ENCODE measurements around the gene PRKACA.

PRKACA gene

DNA sequence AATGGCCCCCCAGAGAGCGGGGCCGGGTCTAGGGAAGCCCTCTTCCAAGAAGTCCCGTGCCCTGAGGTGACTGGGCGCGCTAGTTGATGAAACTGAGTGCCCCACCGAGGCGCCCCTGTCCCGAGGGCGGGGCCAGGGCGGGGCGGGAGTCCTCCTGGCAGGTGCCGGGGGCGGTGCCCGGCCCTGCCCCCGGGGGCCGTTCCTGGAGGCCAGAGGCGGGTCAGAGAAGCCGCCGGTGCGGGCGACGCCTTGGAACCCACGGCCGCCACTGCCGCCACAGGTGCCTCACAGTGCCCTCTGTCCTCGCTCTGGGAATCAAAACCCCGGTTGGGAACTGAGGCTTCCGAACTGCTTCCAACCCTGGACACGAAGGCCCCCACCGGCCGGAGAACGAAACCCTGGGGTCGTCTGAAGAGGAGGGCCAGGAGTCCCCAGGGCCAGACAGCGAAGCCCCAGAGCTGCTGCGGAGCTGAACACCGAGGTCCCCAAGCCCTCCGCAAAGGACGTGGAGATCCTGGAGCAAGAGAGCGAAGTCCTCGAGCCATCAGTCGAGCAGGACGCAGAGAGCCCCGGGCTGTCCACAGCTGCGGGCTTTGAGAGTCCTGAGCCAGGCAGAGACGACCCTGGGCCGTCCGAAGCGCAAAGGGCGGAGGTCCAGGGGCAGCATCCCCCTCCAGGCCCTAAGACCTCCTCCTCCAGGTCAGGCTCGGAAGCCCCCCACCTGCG lies 44.9 kb downstream of the PRKACA start, which contains the start of gene MISP3:
TSS of gene MISP3 (plus strand) at position 252 of the 726 bp plus-strand sequence. CDS start 524 bp downstream, outside the sequence.
- TF ChIP-seq TAF1 (IDR thresholded peaks at IDR 0.05; ENCODE audit: borderline replicate concordance, low read depth, low read length) = no peak
- no peak for TF ChIP-seq POLR2A (IDR thresholded peaks at IDR 0.05; ENCODE audit: low read depth, low read length)
- no peak for TF ChIP-seq POLR2AphosphoS5 (IDR thresholded peaks at IDR 0.05; ENCODE audit: low read depth, low read length)
- FAIRE-seq (no peak), DNase-seq (ENCODE audit: insufficient read length) (no peak)

DNA sequence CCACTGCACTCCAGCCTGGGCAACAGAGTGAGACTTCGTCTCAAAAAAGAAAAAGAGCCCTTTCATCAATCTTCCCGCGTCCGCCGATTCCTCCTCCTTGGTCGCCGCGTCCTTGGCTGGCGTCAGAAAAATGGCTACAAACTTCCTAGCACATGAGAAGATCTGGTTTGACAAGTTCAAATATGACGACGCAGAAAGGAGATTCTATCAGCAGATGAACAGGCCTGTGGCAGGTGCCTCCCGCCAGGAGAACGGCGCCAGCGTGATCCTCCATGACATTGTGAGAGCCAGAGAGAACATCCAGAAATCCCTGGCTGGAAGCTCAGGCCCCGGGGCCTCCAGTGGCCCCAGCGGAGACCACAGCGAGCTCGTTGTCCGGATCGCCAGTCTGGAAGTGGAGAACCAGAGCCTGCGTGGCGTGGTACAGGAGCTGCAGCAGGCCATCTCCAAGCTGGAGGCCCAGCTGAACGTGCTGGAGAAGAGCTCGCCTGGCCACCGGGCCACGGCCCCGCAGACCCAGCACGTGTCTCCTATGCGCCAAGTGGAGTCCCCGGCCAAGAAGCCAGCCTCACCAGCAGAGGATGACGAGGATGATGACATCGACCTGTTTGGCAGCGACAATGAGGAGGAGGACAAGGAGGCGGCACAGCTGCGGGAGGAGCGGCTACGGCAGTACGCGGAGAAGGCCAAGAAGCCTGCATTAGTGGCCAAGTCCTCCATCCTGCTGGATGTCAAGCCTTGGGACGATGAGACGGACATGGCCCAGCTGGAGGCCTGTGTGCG lies 47.1 kb downstream of the PRKACA start:
- DNase-seq (ENCODE audit: insufficient read length) (no peak), FAIRE-seq (no peak)
- TF ChIP-seq POLR2A (IDR thresholded peaks at IDR 0.05; ENCODE audit: low read depth, low read length) (no peak), POLR2AphosphoS5 (IDR thresholded peaks at IDR 0.05; ENCODE audit: low read depth, low read length) (no peak), TAF1 (IDR thresholded peaks at IDR 0.05; ENCODE audit: borderline replicate concordance, low read depth, low read length) (no peak)

DNA sequence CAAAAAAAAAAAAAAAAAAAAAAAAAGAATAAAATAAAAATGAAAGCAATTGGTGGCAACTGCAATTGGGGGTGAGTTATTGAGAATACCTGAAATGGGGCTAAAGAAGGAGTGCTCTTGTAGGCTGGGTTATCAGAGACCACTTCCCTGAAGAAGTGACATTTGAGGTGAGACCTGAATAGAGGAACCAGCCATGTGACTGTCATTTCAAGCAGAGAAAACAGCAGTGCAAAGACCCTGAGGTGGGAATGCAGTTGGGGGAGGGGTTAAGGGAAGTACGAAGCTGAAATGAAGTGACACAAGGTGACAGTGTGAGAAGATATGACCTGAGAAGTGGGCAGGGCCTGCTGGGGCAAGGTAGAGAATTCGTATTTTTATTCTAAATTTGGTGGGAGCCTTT lies 51.4 kb downstream of the PRKACA start:
- FAIRE-seq = no peak

DNA sequence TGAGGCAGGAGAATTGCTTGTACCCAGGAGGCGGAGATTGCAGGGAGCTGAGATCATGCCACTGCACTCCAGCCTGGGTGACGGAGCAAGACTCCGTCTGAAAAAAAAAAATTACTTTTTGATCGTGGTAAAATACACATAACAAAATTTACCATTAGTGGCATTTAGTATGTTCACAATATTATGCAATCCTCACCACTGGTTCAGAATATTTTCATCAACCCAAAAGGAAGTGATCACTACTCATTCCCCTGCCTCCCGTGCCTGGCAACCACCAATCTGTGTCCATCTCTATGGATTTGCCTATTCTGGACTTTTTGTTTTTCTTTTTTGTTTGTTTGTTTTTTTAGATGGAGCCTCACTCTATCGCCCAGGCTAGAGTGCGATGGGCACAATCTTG lies 54.5 kb downstream of the PRKACA start:
- no peak for TF ChIP-seq POLR2A (IDR thresholded peaks at IDR 0.05; ENCODE audit: low read depth, low read length)
- no peak for TF ChIP-seq TAF1 (IDR thresholded peaks at IDR 0.05; ENCODE audit: borderline replicate concordance, low read depth, low read length)
- no peak for TF ChIP-seq POLR2AphosphoS5 (IDR thresholded peaks at IDR 0.05; ENCODE audit: low read depth, low read length)
- no peak for FAIRE-seq

More for the DNA sequence above, 51.4 kb downstream of the PRKACA start:
- no peak for DNase-seq (ENCODE audit: insufficient read length)
- no peak for TF ChIP-seq POLR2A (IDR thresholded peaks at IDR 0.05; ENCODE audit: low read depth, low read length)
- TF ChIP-seq TAF1 (IDR thresholded peaks at IDR 0.05; ENCODE audit: borderline replicate concordance, low read depth, low read length) = no peak
- no peak for TF ChIP-seq POLR2AphosphoS5 (IDR thresholded peaks at IDR 0.05; ENCODE audit: low read depth, low read length)

DNA sequence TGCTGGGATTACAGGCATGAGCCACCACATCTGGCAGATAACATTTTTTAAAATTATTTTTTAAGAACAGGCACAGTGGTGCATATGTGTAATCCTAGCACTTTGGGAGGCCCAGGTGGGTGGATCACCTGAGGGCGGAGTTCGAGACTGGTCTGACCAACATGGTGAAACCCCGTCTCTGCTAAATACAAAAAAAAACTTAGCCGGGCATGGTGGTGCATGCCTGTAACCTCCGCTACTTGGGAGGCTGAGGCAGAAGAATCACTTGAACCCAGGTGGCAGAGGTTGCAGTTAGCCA lies 55.1 kb downstream of the PRKACA start:
- FAIRE-seq (no peak), DNase-seq (ENCODE audit: insufficient read length) (no peak)
- TF ChIP-seq POLR2A (IDR thresholded peaks at IDR 0.05; ENCODE audit: low read depth, low read length) (no peak), POLR2AphosphoS5 (IDR thresholded peaks at IDR 0.05; ENCODE audit: low read depth, low read length) (no peak), TAF1 (IDR thresholded peaks at IDR 0.05; ENCODE audit: borderline replicate concordance, low read depth, low read length) (no peak)

More for the DNA sequence above, 54.5 kb downstream of the PRKACA start:
- no peak for DNase-seq (ENCODE audit: insufficient read length)

DNA sequence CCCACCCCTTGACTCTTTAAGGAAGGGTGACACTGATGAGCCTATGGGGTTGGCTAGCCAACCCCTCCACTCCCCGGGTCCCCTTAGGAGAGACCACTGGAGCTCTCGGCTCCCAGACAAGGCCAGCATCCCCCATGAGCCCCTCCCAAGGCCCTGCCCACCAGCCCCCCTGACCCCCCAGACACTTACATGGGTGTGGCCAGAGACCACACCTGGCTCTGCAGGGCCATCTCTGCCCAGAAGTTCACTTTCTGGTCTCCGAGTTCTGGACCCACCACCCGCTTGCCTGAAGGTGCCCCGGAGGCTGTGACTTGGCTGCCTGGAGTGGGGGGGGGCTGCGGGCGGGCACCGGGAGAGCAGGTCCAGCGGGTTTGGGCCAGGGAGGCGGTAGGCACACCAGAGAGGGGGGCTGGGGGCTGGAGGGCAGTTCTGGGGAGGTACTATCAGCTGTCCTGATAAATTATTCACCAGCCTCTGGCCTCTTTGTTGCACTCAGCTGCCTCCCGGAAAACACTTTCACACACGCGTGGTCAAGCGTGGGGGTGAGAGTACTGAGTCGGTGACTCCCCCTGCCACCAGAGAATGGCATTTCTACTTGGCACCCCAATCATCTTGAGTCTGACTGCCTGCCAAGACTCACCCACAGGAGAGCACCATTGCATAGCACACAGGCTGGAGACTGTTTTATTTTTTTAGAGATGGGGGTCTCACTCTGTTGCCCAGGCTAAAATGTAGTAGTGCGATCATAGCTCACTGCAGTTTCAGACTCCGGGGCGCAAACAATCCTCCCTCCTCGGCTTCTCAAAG lies 55.6 kb downstream of the PRKACA start, which contains the start of gene PALM3:
TSS of gene PALM3 (minus strand) at position 326 of the 807 bp plus-strand sequence. CDS start at position 230, 96 bp downstream.
- no peak for DNase-seq (ENCODE audit: insufficient read length)
- TF ChIP-seq TAF1 (IDR thresholded peaks at IDR 0.05; ENCODE audit: borderline replicate concordance, low read depth, low read length) = no peak
- TF ChIP-seq POLR2AphosphoS5 (IDR thresholded peaks at IDR 0.05; ENCODE audit: low read depth, low read length) = no peak
- TF ChIP-seq POLR2A (IDR thresholded peaks at IDR 0.05; ENCODE audit: low read depth, low read length) = no peak
- no peak for FAIRE-seq

DNA sequence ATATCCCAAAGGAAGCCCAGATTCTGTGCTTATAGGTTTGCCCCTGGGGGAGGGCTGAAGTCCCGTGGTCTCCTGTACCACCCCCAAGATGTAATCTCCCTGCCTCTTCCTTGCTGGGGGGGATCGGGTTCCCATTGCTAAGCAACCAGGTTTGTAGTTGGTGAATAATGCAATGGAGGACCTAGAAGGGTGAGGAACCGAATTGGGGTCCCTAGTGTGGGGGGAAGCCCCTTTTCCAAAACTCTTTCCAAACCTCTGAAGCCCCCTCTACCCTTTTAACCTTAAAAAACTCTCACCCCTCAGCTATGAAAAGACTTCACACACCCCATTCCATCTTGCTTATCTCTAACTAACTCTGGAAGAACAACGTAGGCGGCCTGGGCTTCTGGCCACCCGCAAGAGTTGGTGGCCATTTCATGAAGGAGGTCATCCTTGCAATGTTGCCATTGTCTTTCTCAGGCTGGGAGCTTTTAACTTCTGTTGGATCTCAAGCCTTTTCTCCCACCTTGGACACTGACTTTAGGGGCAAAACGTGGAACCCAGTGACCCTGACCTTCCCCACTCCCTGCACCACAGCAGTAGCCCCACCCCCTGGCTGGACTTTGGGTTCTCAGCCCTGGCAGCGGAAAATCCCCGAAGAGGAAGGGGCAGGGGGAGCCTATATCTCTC lies 56.3 kb downstream of the PRKACA start:
- no peak for TF ChIP-seq TAF1 (IDR thresholded peaks at IDR 0.05; ENCODE audit: borderline replicate concordance, low read depth, low read length)
- no peak for TF ChIP-seq POLR2AphosphoS5 (IDR thresholded peaks at IDR 0.05; ENCODE audit: low read depth, low read length)
- TF ChIP-seq POLR2A (IDR thresholded peaks at IDR 0.05; ENCODE audit: low read depth, low read length) = no peak
- no peak for DNase-seq (ENCODE audit: insufficient read length)
- FAIRE-seq = no peak

DNA sequence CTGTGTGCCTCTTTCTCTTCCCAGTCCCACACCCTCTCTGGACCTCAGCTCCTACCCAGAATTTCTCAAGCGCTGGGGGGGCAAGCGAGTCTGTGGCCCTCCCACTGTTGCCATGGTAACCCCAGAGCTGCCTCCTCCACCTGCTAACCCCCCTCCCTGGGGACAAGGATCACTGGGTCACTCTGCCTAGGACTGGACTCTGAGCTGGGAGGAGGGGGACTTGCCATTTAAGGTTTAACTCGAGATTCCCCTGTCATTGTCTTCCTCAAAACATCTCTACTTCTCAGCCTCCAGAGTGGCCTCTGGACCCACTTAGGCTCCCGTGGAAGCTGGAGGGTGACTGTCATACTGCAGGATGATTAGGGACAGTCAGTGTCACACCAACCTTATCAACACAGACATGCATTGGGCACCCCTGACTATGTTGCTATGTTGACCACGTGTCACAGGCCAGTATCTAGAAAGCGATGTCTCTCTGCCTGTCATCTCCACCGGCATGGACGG lies 57.9 kb downstream of the PRKACA start:
- TF ChIP-seq POLR2A (IDR thresholded peaks at IDR 0.05; ENCODE audit: low read depth, low read length) (no peak), POLR2AphosphoS5 (IDR thresholded peaks at IDR 0.05; ENCODE audit: low read depth, low read length) (no peak), TAF1 (IDR thresholded peaks at IDR 0.05; ENCODE audit: borderline replicate concordance, low read depth, low read length) (no peak)
- FAIRE-seq (no peak), DNase-seq (ENCODE audit: insufficient read length) (no peak)

DNA sequence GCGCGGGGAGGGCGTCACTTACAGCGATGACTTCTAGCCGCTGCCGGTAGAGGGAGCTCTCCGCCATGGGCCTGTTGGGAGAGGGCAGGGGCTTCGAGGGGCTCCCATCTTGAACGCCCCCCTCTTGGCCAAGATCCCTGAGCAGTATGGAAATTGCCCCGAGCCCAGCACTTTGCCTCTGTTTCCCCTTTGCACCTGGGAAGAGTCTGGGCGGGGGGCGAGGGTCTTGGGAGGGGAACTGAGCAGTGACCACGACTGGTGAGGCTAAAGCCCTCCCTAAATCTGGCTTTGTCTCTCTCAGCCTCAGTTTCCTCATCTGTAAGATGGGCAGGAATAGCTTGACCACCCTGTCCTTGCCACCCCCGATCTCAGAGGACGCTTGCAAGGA lies 58.5 kb downstream of the PRKACA start:
- FAIRE-seq (no peak), DNase-seq (ENCODE audit: insufficient read length) (no peak)
- TF ChIP-seq POLR2A (IDR thresholded peaks at IDR 0.05; ENCODE audit: low read depth, low read length) (no peak), TAF1 (IDR thresholded peaks at IDR 0.05; ENCODE audit: borderline replicate concordance, low read depth, low read length) (no peak), POLR2AphosphoS5 (IDR thresholded peaks at IDR 0.05; ENCODE audit: low read depth, low read length) (no peak)

DNA sequence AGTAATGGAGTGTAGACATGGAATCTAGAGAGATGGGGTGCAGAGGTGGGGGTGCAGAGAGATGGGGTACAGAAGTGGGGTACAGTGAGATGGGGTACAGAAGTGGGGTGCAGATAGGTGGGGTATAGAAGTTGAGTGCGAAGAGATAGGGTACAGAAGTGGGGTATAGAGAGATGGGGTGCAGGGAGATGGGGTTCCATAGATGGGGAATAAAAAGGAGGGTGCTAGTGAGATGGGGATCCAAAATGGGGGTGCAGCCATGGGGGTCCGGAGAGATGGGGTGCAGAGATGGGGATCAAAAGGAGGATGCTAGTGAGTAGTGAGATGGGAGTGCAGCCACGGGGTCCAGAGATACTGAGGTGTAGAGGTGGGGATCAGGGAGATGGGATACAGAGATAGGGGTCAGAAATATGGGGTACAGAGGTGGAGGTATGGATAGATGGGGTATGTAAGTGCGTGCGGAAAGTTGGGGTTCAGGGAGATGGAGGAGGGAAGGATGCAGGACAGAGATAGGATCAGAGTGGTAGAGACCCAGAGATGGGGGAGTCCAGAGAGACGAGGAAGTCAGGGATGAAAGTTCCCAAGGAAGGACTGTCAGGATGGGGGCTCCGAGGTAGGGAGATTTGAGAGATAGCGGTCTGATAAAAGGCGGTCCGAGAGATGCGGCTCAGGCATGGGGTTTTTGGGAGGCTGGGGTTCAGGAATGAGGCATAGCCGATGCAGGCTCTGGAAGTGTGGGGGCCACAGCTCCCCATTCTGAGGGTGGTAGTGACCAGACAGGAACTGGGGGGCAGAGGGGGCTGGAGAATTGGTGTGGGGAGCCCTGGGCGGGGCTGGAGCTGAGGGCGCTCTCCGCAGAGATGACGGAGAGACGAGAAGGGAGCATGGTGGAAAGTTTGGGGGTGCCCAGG lies 59.1 kb downstream of the PRKACA start:
- DNase-seq (ENCODE audit: insufficient read length) = no peak
- no peak for FAIRE-seq
- TF ChIP-seq POLR2A (IDR thresholded peaks at IDR 0.05; ENCODE audit: low read depth, low read length) = no peak
- TF ChIP-seq TAF1 (IDR thresholded peaks at IDR 0.05; ENCODE audit: borderline replicate concordance, low read depth, low read length) = no peak
- TF ChIP-seq POLR2AphosphoS5 (IDR thresholded peaks at IDR 0.05; ENCODE audit: low read depth, low read length) = no peak
